CD4-positive, alpha-beta T cell treated with Interleukin-15 for 4 hours (primary cell): Measurements from ENCODE around the gene WRNIP1.
A peak's percentile ranks its signal among the peaks of the same experiment; 100 is the strongest.
"Not testable (repeated sequence)": the region's sequence is repeated elsewhere in the genome, so short reads cannot be mapped to it uniquely, and the experiment has no call there.

Source experiments
- DNase-seq: peaks from one replicate; pipeline ENCODE4 v3.0.0-alpha.2; 2020; ENCODE audit warnings: low spot score

The WRNIP1 gene

GRCh38 chr6:2741756-2742155 is 23.4 kb upstream of the WRNIP1 start:
- DNase-seq = no peak

- DNase-seq = no peak
Measured at GRCh38 chr6:2743280-2744208, 21.6 kb upstream of the WRNIP1 start.

GRCh38 chr6:2744209-2744771 is 20.9 kb upstream of the WRNIP1 start:
- DNase-seq = no peak

- no peak for DNase-seq
Measured at GRCh38 chr6:2744778-2745177, 20.4 kb upstream of the WRNIP1 start.

- DNase-seq = no peak
Measured at GRCh38 chr6:2745246-2745645, 19.9 kb upstream of the WRNIP1 start.

GRCh38 chr6:2746557-2747061 is 18.6 kb upstream of the WRNIP1 start:
- DNase-seq = no peak

- DNase-seq = no peak
Measured at GRCh38 chr6:2748183-2748582, 17.0 kb upstream of the WRNIP1 start.

GRCh38 chr6:2749969-2750600 is 15.1 kb upstream of the WRNIP1 start:
- peak; percentile 71 for DNase-seq

GRCh38 chr6:2750832-2751231 is 14.4 kb upstream of the WRNIP1 start, which contains the start of gene MYLK4:
Gene MYLK4 (minus strand): TSS chr6:2750922. CDS start chr6:2749294, 1,628 bp downstream.
- DNase-seq = no peak

GRCh38 chr6:2751871-2752270 is 13.3 kb upstream of the WRNIP1 start:
- DNase-seq = no peak

- DNase-seq = no peak
Measured at GRCh38 chr6:2752477-2753109, 12.6 kb upstream of the WRNIP1 start.

- no peak for DNase-seq
Measured at GRCh38 chr6:2753110-2753489, 12.1 kb upstream of the WRNIP1 start.

- DNase-seq = no peak
Measured at GRCh38 chr6:2753743-2754142, 11.4 kb upstream of the WRNIP1 start.

- no peak for DNase-seq
Measured at GRCh38 chr6:2754393-2754792, 10.8 kb upstream of the WRNIP1 start.

GRCh38 chr6:2754911-2755310 is 10.3 kb upstream of the WRNIP1 start:
- DNase-seq = no peak

- DNase-seq = no peak
Measured at GRCh38 chr6:2755456-2755855, 9.7 kb upstream of the WRNIP1 start.

- no peak for DNase-seq
Measured at GRCh38 chr6:2756241-2756640, 9.0 kb upstream of the WRNIP1 start.

GRCh38 chr6:2756687-2757224 is 8.4 kb upstream of the WRNIP1 start:
- DNase-seq = no peak

- DNase-seq = no peak
Measured at GRCh38 chr6:2758980-2759379, 6.2 kb upstream of the WRNIP1 start.

GRCh38 chr6:2760882-2761842 is 4.0 kb upstream of the WRNIP1 start:
- peak; percentile 52 for DNase-seq

GRCh38 chr6:2762868-2763267 is 2.3 kb upstream of the WRNIP1 start:
- DNase-seq = not testable (repeated sequence)
